ENCODE data around the gene SPRYD3. TPM values are rescaled to one million over a fixed set of nuclear protein-coding genes. Genes with fewer than 3 reads are reported as not detected.

Gene SPRYD3
- total RNA-seq, 2 experiments from 2014 or later: 33.9 to 36.5 TPM

Other genes starting within 250 kb of the SPRYD3 start
- gene KRT79, start 245.1 kb downstream of the SPRYD3 start, total RNA-seq: under 1 TPM; 0.23 to 0.44 TPM
- not detected for gene KRT78, start 230.4 kb downstream of the SPRYD3 start, total RNA-seq
- not detected for gene KRT8, start 174.3 kb downstream of the SPRYD3 start, total RNA-seq
- gene KRT18, start 130.3 kb downstream of the SPRYD3 start, total RNA-seq: 1 to 10 TPM; 4.5 to 4.9 TPM
- gene EIF4B, start 72.9 kb downstream of the SPRYD3 start, total RNA-seq: 100 to 1,000 TPM; 673 to 696 TPM
- gene TNS2, start 29.3 kb downstream of the SPRYD3 start, total RNA-seq: 1 to 10 TPM; 2.1 to 2.3 TPM
- gene IGFBP6, start 18.3 kb upstream of the SPRYD3 start, total RNA-seq: 1 to 10 TPM; 1.8 to 1.9 TPM
- 1 to 10 TPM; 1.2 to 1.5 TPM for gene SOAT2, start 24.1 kb upstream of the SPRYD3 start, total RNA-seq
- 10 to 100 TPM; 44.1 to 45.9 TPM for gene ZNF740, start 101.3 kb upstream of the SPRYD3 start, total RNA-seq
- gene CSAD, start 101.5 kb upstream of the SPRYD3 start, total RNA-seq: 10 to 100 TPM; 14.1 to 14.8 TPM
- gene ITGB7, start 127.9 kb upstream of the SPRYD3 start, total RNA-seq: 100 to 1,000 TPM; 244 to 248 TPM
- 10 to 100 TPM; 42.5 to 42.7 TPM for gene RARG, start 152.8 kb upstream of the SPRYD3 start, total RNA-seq
- gene ESPL1, start 188.9 kb upstream of the SPRYD3 start, total RNA-seq: 10 to 100 TPM; 59.6 to 60.9 TPM
- 100 to 1,000 TPM; 338 to 349 TPM for gene PFDN5, start 216.2 kb upstream of the SPRYD3 start, total RNA-seq
- gene MYG1, start 220.3 kb upstream of the SPRYD3 start, total RNA-seq: 10 to 100 TPM; 88.0 to 91.2 TPM
- gene AAAS, start 242.2 kb upstream of the SPRYD3 start, total RNA-seq: 10 to 100 TPM; 77.7 to 78.9 TPM

All from activated CD8-positive, alpha-beta memory T cell treated with anti-CD3 and anti-CD28 coated beads for 36 hours (primary cell).